Tibial nerve (tissue), 4 donors: ENCODE measurements around the gene BFSP1. TPM values are rescaled to one million over a fixed set of nuclear protein-coding genes. Genes with fewer than 3 reads are reported as not detected.

Experiments used
- DNase-seq, 2 donors: peaks; one replicate each; pipeline ENCODE4 v3.0.0-alpha.2; 2019; ENCODE audit warnings: low spot score in 2 of 2
- H3K27ac ChIP-seq, 4 donors: fragments of 200-600 bp; sonication (generic) in 3 of 4; one replicate each; pipeline ENCODE4 v1.5.1; 2017 to 2019; ENCODE audit warnings: mild to moderate bottlenecking in 1 of 4
- H3K27me3 ChIP-seq, 2 donors: fragments of 200-600 bp; sonication (generic) in 1 of 2; one replicate each; pipeline versions ENCODE4 v1.5.1 to v1.6.0; 2017 to 2019
- H3K36me3 ChIP-seq, 3 donors: fragments of 200-600 bp; sonication (generic); one replicate each; pipeline ENCODE4 v1.5.1; 2018 to 2019
- H3K4me1 ChIP-seq, 4 donors: fragments of 200-600 bp; sonication (generic) in 3 of 4; one replicate each; pipeline ENCODE4 v1.5.1; 2017 to 2019
- H3K4me3 ChIP-seq, 4 donors: fragments of 200-600 bp; sonication (generic) in 3 of 4; one replicate each; pipeline ENCODE4 v1.5.1; 2017 to 2019; ENCODE audit warnings: mild to moderate bottlenecking in 1 of 4, moderate library complexity in 1 of 4
- H3K9me3 ChIP-seq, 4 donors: fragments of 200-600 bp; sonication (generic) in 3 of 4; one replicate each; pipeline ENCODE4 v1.5.1; 2017 to 2019
- CTCF ChIP-seq, 5 experiments: fragments of 200-600 bp in 3 of 5; fragments of 450-650 bp in 2 of 5; sonication (generic) in 3 of 5; IDR thresholded peaks; one replicate each; pipeline ENCODE4 v1.5.1; 2016 to 2019; ENCODE audit warnings: antibody characterized with exemption in 5 of 5, mild to moderate bottlenecking in 3 of 5, moderate library complexity in 2 of 5
- EP300 ChIP-seq, 2 donors: sonication (generic); formaldehyde crosslinking; IDR thresholded peaks; one replicate each; pipeline ENCODE4 v1.6.1; 2017; ENCODE audit warnings: antibody characterized with exemption in 2 of 2, mild to moderate bottlenecking in 1 of 2
- POLR2A ChIP-seq, 2 donors: fragments of 450-650 bp; IDR thresholded peaks; one replicate each; pipeline ENCODE4 v1.6.1; 2017; ENCODE audit warnings: antibody characterized with exemption in 2 of 2, mild to moderate bottlenecking in 2 of 2, moderate library complexity in 2 of 2
- WGBS, 2 donors: methylation state at CpG; one replicate each; pipeline ENCODE4 v1.1.5; 2018; 5-methylcytosine and 5-hydroxymethylcytosine counted together
- total RNA-seq, 4 donors: library from RNA; depleted of rRNA; stranded (reverse); fragments of >200 nt; gene quantifications; one replicate each; pipeline ENCODE4 v1.1.0, GENCODE V29; 2016

The BFSP1 gene
- total RNA-seq, 4 donors from 2014 or later, result 0.39 to 5.9 (median 0.63) TPM; not detected in 1

GRCh38 chr20:17541996-17542395, 10.8 kb upstream of the BFSP1 start:
- no peak for DNase-seq
- 85 to 87% methylated on average over 5 of the region's 5 CpGs for WGBS, 2 donors
- H3K9me3 ChIP-seq, result no peaks in the 10 kb centered on the region
- H3K27ac ChIP-seq, result no peak overlapping the region
- no peak for TF ChIP-seq POLR2A (IDR thresholded peaks at IDR 0.05)
- TF ChIP-seq EP300 (IDR thresholded peaks at IDR 0.05), result peak in 1 of 2 donors; percentile 34
- H3K4me3 ChIP-seq, result no peak overlapping the region
- no peaks in the 10 kb centered on the region for H3K36me3 ChIP-seq
- H3K27me3 ChIP-seq, result peaks cover 0 to 10% of the 10 kb centered on the region in 2 donors
- peaks cover 0 to 36% (median 14%) of the 10 kb centered on the region in 4 donors for H3K4me1 ChIP-seq

- 80 to 87% methylated on average over 3 of the region's 3 CpGs for WGBS, 2 donors
Measured at GRCh38 chr20:17541596-17541995, 10.4 kb upstream of the BFSP1 start.

GRCh38 chr20:17538517-17539170, 7.5 kb upstream of the BFSP1 start:
- TF ChIP-seq EP300 (IDR thresholded peaks at IDR 0.05) (no peak), POLR2A (IDR thresholded peaks at IDR 0.05) (no peak), CTCF (IDR thresholded peaks at IDR 0.05) (no peak)
- H3K4me3 ChIP-seq, result no peak overlapping the region
- peaks cover 0 to 28% (median 10%) of the 10 kb centered on the region in 4 donors for H3K4me1 ChIP-seq
- no peak for DNase-seq
- WGBS, 2 donors, result 68 to 70% methylated on average over 7 of the region's 7 CpGs
- H3K9me3 ChIP-seq, result no peaks in the 10 kb centered on the region
- no peaks in the 10 kb centered on the region for H3K36me3 ChIP-seq
- peaks cover 0 to 10% of the 10 kb centered on the region in 2 donors for H3K27me3 ChIP-seq
- H3K27ac ChIP-seq, result no peak overlapping the region

More at GRCh38 chr20:17541596-17541995, 10.4 kb upstream of the BFSP1 start:
- H3K4me1 ChIP-seq, result peaks cover 0 to 39% (median 14%) of the 10 kb centered on the region in 4 donors
- no peaks in the 10 kb centered on the region for H3K9me3 ChIP-seq
- TF ChIP-seq EP300 (IDR thresholded peaks at IDR 0.05), result no peak
- TF ChIP-seq CTCF (IDR thresholded peaks at IDR 0.05), result no peak
- no peak for TF ChIP-seq POLR2A (IDR thresholded peaks at IDR 0.05)
- no peak overlapping the region for H3K27ac ChIP-seq
- H3K27me3 ChIP-seq, result peaks cover 0 to 10% of the 10 kb centered on the region in 2 donors
- no peak for DNase-seq
- no peak overlapping the region for H3K4me3 ChIP-seq
- no peaks in the 10 kb centered on the region for H3K36me3 ChIP-seq

- Histone ChIP-seq H3K4me3 (no peak overlapping the region), H3K27me3 (peaks cover 0 to 10% of the 10 kb centered on the region in 2 donors), H3K36me3 (no peaks in the 10 kb centered on the region), H3K9me3 (no peaks in the 10 kb centered on the region), H3K27ac (no peak overlapping the region), H3K4me1 (peaks cover 0 to 25% (median 6%) of the 10 kb centered on the region in 4 donors)
- DNase-seq, result no peak
- TF ChIP-seq POLR2A (IDR thresholded peaks at IDR 0.05) (no peak), CTCF (IDR thresholded peaks at IDR 0.05) (no peak), EP300 (IDR thresholded peaks at IDR 0.05) (no peak)
- 68 to 79% methylated on average over 3 of the region's 3 CpGs for WGBS, 2 donors
Measured at GRCh38 chr20:17537959-17538358, 6.8 kb upstream of the BFSP1 start.

- Histone ChIP-seq H3K4me3 (no peak overlapping the region), H3K36me3 (no peaks in the 10 kb centered on the region), H3K9me3 (no peaks in the 10 kb centered on the region), H3K27ac (no peak overlapping the region), H3K4me1 (peaks cover 0 to 16% (median 3%) of the 10 kb centered on the region in 4 donors), H3K27me3 (peaks cover 0 to 10% of the 10 kb centered on the region in 2 donors)
- DNase-seq, result peak; percentile 52 to 90
- no peak for TF ChIP-seq POLR2A (IDR thresholded peaks at IDR 0.05)
- TF ChIP-seq EP300 (IDR thresholded peaks at IDR 0.05), result peak in 1 of 2 donors; percentile 58
- peak; percentile 78 to 98 (median 87) for TF ChIP-seq CTCF (IDR thresholded peaks at IDR 0.05)
- WGBS, 2 donors, result 17 to 27% methylated on average over 6 of the region's 6 CpGs
Measured at GRCh38 chr20:17536944-17537444, 5.8 kb upstream of the BFSP1 start.
